ENCODE measurements around the gene EDAR. TPM values are rescaled to one million over a fixed set of nuclear protein-coding genes. Genes with fewer than 3 reads are reported as not detected.

The EDAR gene
- total and polyA plus RNA-seq, 5 donors: 0.09 TPM; not detected in 4

DNA sequence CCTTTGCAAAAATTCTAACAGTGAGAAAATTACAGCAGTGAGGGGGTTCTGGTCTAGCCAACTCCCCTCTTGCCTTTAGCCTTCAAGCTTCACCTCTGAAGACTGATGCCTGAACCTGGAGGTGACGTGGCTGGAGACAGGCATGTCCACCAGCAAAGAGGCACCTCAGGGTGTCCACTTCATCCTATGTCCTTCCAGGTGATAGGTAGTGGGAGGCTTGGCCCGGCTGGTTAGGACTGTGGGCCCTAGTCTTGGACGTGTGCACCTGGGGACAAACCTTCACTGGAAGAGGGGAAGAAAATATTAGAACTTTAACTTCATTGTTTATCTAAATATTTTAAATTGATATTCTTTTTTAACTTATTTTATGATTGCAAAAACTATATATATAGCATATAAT, 35.5 kb upstream of the EDAR start:
- no peak for ATAC-seq

GRCh38 chr2:109021895-109022300, 32.9 kb upstream of the EDAR start:
- H3K4me1 ChIP-seq (ENCODE audit: control insufficient read depth, insufficient read depth, low read length): no peaks in the 10 kb centered on the region
- no peaks in the 10 kb centered on the region for H3K9me3 ChIP-seq (ENCODE audit: control insufficient read depth, low read length)
- H3K4me3 ChIP-seq (ENCODE audit: low read length): no peak overlapping the region
- intact Hi-C loops (cut with DNase I): no loop called here
- no peak overlapping the region for H3K27ac ChIP-seq (ENCODE audit: low read length)
- 92% methylated on average over 13 of the region's 13 CpGs for WGBS
- DNase-seq (no peak), ATAC-seq (no peak)
- no peaks in the 10 kb centered on the region for H3K27me3 ChIP-seq (ENCODE audit: control insufficient read depth, insufficient read depth)

More for the DNA sequence above, 35.5 kb upstream of the EDAR start:
- intact Hi-C loops (cut with DNase I): no loop called here
- H3K9me3 ChIP-seq (ENCODE audit: control insufficient read depth, low read length): no peaks in the 10 kb centered on the region
- H3K27ac ChIP-seq (ENCODE audit: low read length): no peak overlapping the region
- H3K4me1 ChIP-seq (ENCODE audit: control insufficient read depth, insufficient read depth, low read length): no peaks in the 10 kb centered on the region
- WGBS: 84% methylated on average over 3 of the region's 3 CpGs
- H3K27me3 ChIP-seq (ENCODE audit: control insufficient read depth, insufficient read depth): no peaks in the 10 kb centered on the region
- no peak for DNase-seq
- H3K4me3 ChIP-seq (ENCODE audit: low read length): no peak overlapping the region

DNA sequence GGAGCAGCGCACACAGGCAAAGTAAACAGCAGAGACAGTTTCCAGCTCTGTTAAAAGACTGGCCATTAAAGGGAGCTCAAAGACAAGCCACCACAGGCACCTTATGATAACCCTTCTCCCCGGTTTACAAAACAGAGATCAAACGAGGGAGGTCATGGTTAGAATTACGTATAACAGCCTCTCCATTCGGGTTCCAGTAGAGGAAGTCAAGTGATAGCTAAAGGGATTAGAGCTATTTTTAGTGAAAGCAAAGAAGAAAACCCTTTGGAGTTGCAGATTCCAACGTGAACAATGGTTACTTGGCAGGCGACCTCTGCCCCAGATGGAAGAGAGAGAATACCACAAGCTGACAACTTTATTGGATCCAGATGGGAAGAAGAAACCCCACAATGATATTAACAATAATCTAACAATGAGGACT, 31.2 kb upstream of the EDAR start:
- Histone ChIP-seq H3K27ac (ENCODE audit: low read length) (no peak overlapping the region), H3K4me3 (ENCODE audit: low read length) (no peak overlapping the region), H3K4me1 (ENCODE audit: control insufficient read depth, insufficient read depth, low read length) (no peaks in the 10 kb centered on the region), H3K9me3 (ENCODE audit: control insufficient read depth, low read length) (no peaks in the 10 kb centered on the region), H3K27me3 (ENCODE audit: control insufficient read depth, insufficient read depth) (no peaks in the 10 kb centered on the region)
- intact Hi-C loops (cut with DNase I): no loop called here
- ATAC-seq (peak; percentile 34 to 86), DNase-seq (no peak)
- 26% methylated on average over 7 of the region's 7 CpGs for WGBS

- no peaks in the 10 kb centered on the region for H3K27me3 ChIP-seq (ENCODE audit: control insufficient read depth, insufficient read depth)
- ATAC-seq (no peak), DNase-seq (no peak)
- intact Hi-C loops (cut with DNase I): no loop called here
- no peaks in the 10 kb centered on the region for H3K9me3 ChIP-seq (ENCODE audit: control insufficient read depth, low read length)
- no peaks in the 10 kb centered on the region for H3K4me1 ChIP-seq (ENCODE audit: control insufficient read depth, insufficient read depth, low read length)
- WGBS: 90% methylated on average over 5 of the region's 5 CpGs
- no peak overlapping the region for H3K27ac ChIP-seq (ENCODE audit: low read length)
- H3K4me3 ChIP-seq (ENCODE audit: low read length): no peak overlapping the region
These were observed 29.4 kb upstream of the EDAR start for GRCh38 chr2:109018452-109018851.

DNA sequence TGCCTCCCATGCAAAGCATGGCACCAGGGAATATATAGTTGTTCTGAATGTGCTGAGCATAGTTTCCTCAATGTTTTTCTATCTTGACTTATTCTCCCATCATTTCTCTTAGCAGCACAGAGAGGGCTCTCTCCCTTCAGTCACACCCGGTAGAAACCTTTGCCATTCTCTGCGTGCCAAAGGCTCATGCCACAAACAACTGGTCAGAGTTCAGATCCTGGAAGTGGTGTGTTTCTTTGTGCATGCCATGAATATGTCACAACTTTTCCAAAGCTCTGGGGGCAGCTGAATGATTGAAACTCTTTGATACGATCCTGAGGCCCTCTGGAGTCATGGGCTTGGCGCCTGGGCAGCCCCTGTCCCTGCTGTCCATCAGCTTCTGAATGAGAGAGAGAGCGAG, 28.0 kb upstream of the EDAR start:
- Histone ChIP-seq H3K4me3 (ENCODE audit: low read length) (no peak overlapping the region), H3K27me3 (ENCODE audit: control insufficient read depth, insufficient read depth) (no peaks in the 10 kb centered on the region), H3K4me1 (ENCODE audit: control insufficient read depth, insufficient read depth, low read length) (no peaks in the 10 kb centered on the region), H3K9me3 (ENCODE audit: control insufficient read depth, low read length) (no peaks in the 10 kb centered on the region), H3K27ac (ENCODE audit: low read length) (no peak overlapping the region)
- ATAC-seq (no peak), DNase-seq (no peak)
- intact Hi-C loops (cut with DNase I): no loop called here
- whole genome bisulfite sequencing: 74% methylated on average over 5 of the region's 5 CpGs

GRCh38 chr2:109016376-109016775, 27.4 kb upstream of the EDAR start:
- no peak overlapping the region for H3K4me3 ChIP-seq (ENCODE audit: low read length)
- no peak for DNase-seq
- 92% methylated on average over 11 of the region's 11 CpGs for WGBS
- ATAC-seq: no peak
- no peaks in the 10 kb centered on the region for H3K27me3 ChIP-seq (ENCODE audit: control insufficient read depth, insufficient read depth)
- H3K9me3 ChIP-seq (ENCODE audit: control insufficient read depth, low read length): no peaks in the 10 kb centered on the region
- no peak overlapping the region for H3K27ac ChIP-seq (ENCODE audit: low read length)
- intact Hi-C loops (cut with DNase I): no loop called here
- H3K4me1 ChIP-seq (ENCODE audit: control insufficient read depth, insufficient read depth, low read length): no peaks in the 10 kb centered on the region

- intact Hi-C loops (cut with DNase I): no loop called here
- WGBS: 81% methylated on average over 8 of the region's 8 CpGs
- DNase-seq: no peak
These were observed 25.5 kb upstream of the EDAR start for GRCh38 chr2:109014476-109014875.

GRCh38 chr2:109013051-109013450, 24.0 kb upstream of the EDAR start:
- no peak for ATAC-seq
- H3K27ac ChIP-seq (ENCODE audit: low read length): no peak overlapping the region
- WGBS: 82% methylated on average over 5 of the region's 5 CpGs
- DNase-seq: no peak
- intact Hi-C loops (cut with DNase I): no loop called here
- H3K9me3 ChIP-seq (ENCODE audit: control insufficient read depth, low read length): no peaks in the 10 kb centered on the region
- no peak overlapping the region for H3K4me3 ChIP-seq (ENCODE audit: low read length)
- no peaks in the 10 kb centered on the region for H3K4me1 ChIP-seq (ENCODE audit: control insufficient read depth, insufficient read depth, low read length)
- no peaks in the 10 kb centered on the region for H3K27me3 ChIP-seq (ENCODE audit: control insufficient read depth, insufficient read depth)

More at GRCh38 chr2:109014476-109014875, 25.5 kb upstream of the EDAR start:
- Histone ChIP-seq H3K4me1 (ENCODE audit: control insufficient read depth, insufficient read depth, low read length) (no peaks in the 10 kb centered on the region), H3K27me3 (ENCODE audit: control insufficient read depth, insufficient read depth) (no peaks in the 10 kb centered on the region), H3K4me3 (ENCODE audit: low read length) (no peak overlapping the region), H3K27ac (ENCODE audit: low read length) (no peak overlapping the region), H3K9me3 (ENCODE audit: control insufficient read depth, low read length) (no peaks in the 10 kb centered on the region)
- no peak for ATAC-seq

- H3K27me3 ChIP-seq (ENCODE audit: control insufficient read depth, insufficient read depth): no peaks in the 10 kb centered on the region
- intact Hi-C loops (cut with DNase I): no loop called here
- H3K27ac ChIP-seq (ENCODE audit: low read length): no peak overlapping the region
- 72% methylated on average over 9 of the region's 9 CpGs for WGBS
- no peaks in the 10 kb centered on the region for H3K9me3 ChIP-seq (ENCODE audit: control insufficient read depth, low read length)
- ATAC-seq (no peak), DNase-seq (no peak)
- H3K4me1 ChIP-seq (ENCODE audit: control insufficient read depth, insufficient read depth, low read length): no peaks in the 10 kb centered on the region
- H3K4me3 ChIP-seq (ENCODE audit: low read length): no peak overlapping the region
These were observed 21.0 kb upstream of the EDAR start for GRCh38 chr2:109009920-109010610.

DNA sequence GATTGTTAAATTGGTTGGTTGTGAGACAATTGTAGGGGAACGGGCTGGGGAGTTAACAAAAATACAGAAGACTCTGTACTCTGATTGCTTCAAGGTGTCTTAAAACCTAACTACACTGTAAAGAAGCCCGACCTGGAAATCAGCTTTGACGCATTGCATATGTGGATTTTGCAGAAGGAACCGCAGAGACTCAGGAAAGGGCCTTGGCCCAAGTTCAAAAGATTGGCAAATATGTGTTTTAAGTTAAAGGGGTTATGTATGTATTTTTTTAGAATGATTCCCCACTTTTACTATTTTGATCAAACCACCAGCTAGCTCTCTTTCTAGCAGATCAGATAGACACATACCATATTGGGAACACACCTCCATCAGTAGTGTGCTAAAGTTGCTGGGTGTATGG, 18.0 kb upstream of the EDAR start:
- no peaks in the 10 kb centered on the region for H3K4me1 ChIP-seq (ENCODE audit: control insufficient read depth, insufficient read depth, low read length)
- intact Hi-C loops (cut with DNase I): no loop called here
- no peak for DNase-seq
- H3K4me3 ChIP-seq (ENCODE audit: low read length): no peak overlapping the region
- H3K9me3 ChIP-seq (ENCODE audit: control insufficient read depth, low read length): no peaks in the 10 kb centered on the region
- H3K27ac ChIP-seq (ENCODE audit: low read length): no peak overlapping the region
- ATAC-seq: no peak
- WGBS: 69% methylated on average over 4 of the region's 4 CpGs
- no peaks in the 10 kb centered on the region for H3K27me3 ChIP-seq (ENCODE audit: control insufficient read depth, insufficient read depth)

DNA sequence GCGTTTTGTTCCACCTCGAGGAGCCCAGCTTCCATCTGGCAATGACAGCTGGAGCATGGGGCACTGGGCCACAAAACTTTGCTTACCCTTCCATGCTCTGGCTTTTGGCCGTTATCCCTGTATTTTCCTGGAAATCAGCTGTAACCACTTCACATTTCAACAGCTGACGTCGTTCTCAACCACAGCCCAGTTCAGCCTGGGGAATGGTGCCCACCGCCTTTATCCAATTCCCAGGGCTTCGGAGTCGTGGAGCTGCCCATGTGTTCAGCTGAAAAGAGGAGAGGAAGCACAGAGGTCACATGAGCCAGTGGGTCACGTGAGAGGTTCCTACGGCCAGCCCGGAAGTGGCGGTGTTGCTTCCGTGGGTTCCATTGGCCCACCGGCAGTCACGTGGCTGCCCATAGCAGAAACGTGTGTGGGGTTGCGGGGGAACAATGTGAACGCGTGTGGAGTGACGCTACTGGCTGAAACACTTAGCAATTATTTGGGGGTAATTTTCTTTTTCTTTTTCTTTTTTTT, 16.7 kb upstream of the EDAR start:
- Histone ChIP-seq H3K9me3 (ENCODE audit: control insufficient read depth, low read length) (no peaks in the 10 kb centered on the region), H3K4me1 (ENCODE audit: control insufficient read depth, insufficient read depth, low read length) (no peaks in the 10 kb centered on the region), H3K27me3 (ENCODE audit: control insufficient read depth, insufficient read depth) (no peaks in the 10 kb centered on the region), H3K4me3 (ENCODE audit: low read length) (no peak overlapping the region), H3K27ac (ENCODE audit: low read length) (no peak overlapping the region)
- peak; percentile 75 to 84 (median 79) for DNase-seq
- peak; percentile 74 to 75 for ATAC-seq
- WGBS: 67% methylated on average over 20 of the region's 20 CpGs
- intact Hi-C loops (cut with DNase I): no loop called here

- ATAC-seq (no peak), DNase-seq (no peak)
- intact Hi-C loops (cut with DNase I): no loop called here
- no peak overlapping the region for H3K4me3 ChIP-seq (ENCODE audit: low read length)
- no peak overlapping the region for H3K27ac ChIP-seq (ENCODE audit: low read length)
- no peaks in the 10 kb centered on the region for H3K4me1 ChIP-seq (ENCODE audit: control insufficient read depth, insufficient read depth, low read length)
- 74% methylated on average over 3 of the region's 3 CpGs for WGBS
- H3K9me3 ChIP-seq (ENCODE audit: control insufficient read depth, low read length): no peaks in the 10 kb centered on the region
- no peaks in the 10 kb centered on the region for H3K27me3 ChIP-seq (ENCODE audit: control insufficient read depth, insufficient read depth)
These were observed 12.2 kb upstream of the EDAR start for GRCh38 chr2:109001201-109001600.
